ENCODE results near the gene CYSTM1. TPM values are rescaled to one million over a fixed set of nuclear protein-coding genes. Genes with fewer than 3 reads are reported as not detected.

Gene CYSTM1
- polyA plus RNA-seq, 2 of the 4 experiments (the other 2 are of a cell fraction), result 76.8 to 103 TPM

GRCh38 chr5:140181002-140181483 is 6.1 kb downstream of the CYSTM1 start:
- FAIRE-seq (no peak), ATAC-seq (no peak; a peak in 1 of 6 replicates), DNase-seq (ENCODE audit: low read depth in 1 of 2, low spot score in 1 of 2) (no peak)
- Histone ChIP-seq H3K9me3 (no peaks in the 10 kb centered on the region), H3K4me1 (peaks cover 32% of the 10 kb centered on the region), H3K27ac (no peak overlapping the region), H3K4me2 (no peak overlapping the region), H3K4me3 (no peak overlapping the region)
- TF ChIP-seq FOXS1 (CRISPR knock-in tag; IDR thresholded peaks at IDR 0.05) (no peak), CEBPB (IDR thresholded peaks at IDR 0.05) (no peak), CTCF (IDR thresholded peaks at IDR 0.05) (no peak), CBX8 (IDR thresholded peaks at IDR 0.05) (no peak), EP300 (IDR thresholded peaks at IDR 0.05) (no peak), EHMT2 (IDR thresholded peaks at IDR 0.05; ENCODE audit: low read depth) (no peak)
- ChIA-PET POLR2A (no interaction called here), CTCF (interaction anchor here (0.6 to 1.8 kb wide), 6 partner anchors 23 to 404 kb away, joined by 3 to 7 read pairs (median 4); no protein-coding TSS in a partner anchor)
- 79% methylated on average over 5 of the region's 5 CpGs for WGBS (ENCODE audit: missing lambda C conversion rate)

GRCh38 chr5:140181525-140181924 is 6.5 kb downstream of the CYSTM1 start:
- 88% methylated on average over 3 of the region's 3 CpGs for WGBS (ENCODE audit: missing lambda C conversion rate)
- Histone ChIP-seq H3K4me2 (no peak overlapping the region), H3K27ac (no peak overlapping the region), H3K4me3 (no peak overlapping the region), H3K4me1 (peaks cover 28% of the 10 kb centered on the region), H3K9me3 (no peaks in the 10 kb centered on the region)
- ChIA-PET POLR2A (no interaction called here), CTCF (interaction anchor here (0.6 to 1.5 kb wide), 3 partner anchors 24 to 63 kb away, joined by 3 to 4 read pairs (median 4); no protein-coding TSS in a partner anchor)
- ATAC-seq, result no peak
- no peak for FAIRE-seq
- no peak for TF ChIP-seq RCOR1 (IDR thresholded peaks at IDR 0.05; ENCODE audit: low read depth, low read length)
- no peak for TF ChIP-seq FOXS1 (CRISPR knock-in tag; IDR thresholded peaks at IDR 0.05)
- no peak for TF ChIP-seq USF2 (IDR thresholded peaks at IDR 0.05)
- no peak for TF ChIP-seq BHLHE40 (IDR thresholded peaks at IDR 0.05; ENCODE audit: low read depth, low read length)
- no peak for TF ChIP-seq MAZ (IDR thresholded peaks at IDR 0.05; ENCODE audit: borderline replicate concordance, low read depth, low read length)
- TF ChIP-seq RNF2 (IDR thresholded peaks at IDR 0.05; ENCODE audit: borderline replicate concordance, low read depth), result no peak
- TF ChIP-seq POLR2A (IDR thresholded peaks at IDR 0.05; ENCODE audit: low read length), result no peak
- TF ChIP-seq EHMT2 (IDR thresholded peaks at IDR 0.05; ENCODE audit: low read depth), result no peak
- TF ChIP-seq NFE2L2 (conservative IDR thresholded peaks at IDR 0.05; ENCODE audit: low read length), result no peak
- DNase-seq (ENCODE audit: low read depth in 1 of 2, low spot score in 1 of 2), result no peak

- ATAC-seq (peak; percentile 32 to 35; a peak in 4 of 6 replicates), FAIRE-seq (no peak), DNase-seq (ENCODE audit: low read depth in 1 of 2, low spot score in 1 of 2) (no peak)
- CTCF ChIA-PET, result interaction anchor here (0.7 kb wide), 1 partner anchor 23 kb away, joined by 3 read pairs; no protein-coding TSS in a partner anchor
- peaks cover 24% of the 10 kb centered on the region for H3K4me1 ChIP-seq
- POLR2A ChIA-PET, result no interaction called here
- peak overlapping the region; percentile 19; the same call in 1 of the 3 replicates for H3K4me2 ChIP-seq
- H3K9me3 ChIP-seq, result no peaks in the 10 kb centered on the region
- WGBS (ENCODE audit: missing lambda C conversion rate), result 76% methylated on average over 2 of the region's 2 CpGs
- no peak overlapping the region for H3K4me3 ChIP-seq
- H3K27ac ChIP-seq, result no peak overlapping the region
- TF ChIP-seq FOSL2 (IDR thresholded peaks at IDR 0.05) (no peak), FOSL2 (CRISPR knock-in tag; IDR thresholded peaks at IDR 0.05) (0 out of 2 replicates have a peak, but pooled peaks have one; percentile 6), CBX2 (IDR thresholded peaks at IDR 0.05; ENCODE audit: borderline replicate concordance, low read depth) (no peak)
These were observed 7.2 kb downstream of the CYSTM1 start for GRCh38 chr5:140182075-140182711.

- Histone ChIP-seq H3K4me3 (no peak overlapping the region), H3K4me1 (peaks cover 17% of the 10 kb centered on the region), H3K27ac (peak overlapping the region in 1 of 2 experiments; percentile 40; a peak in 2 of 6 replicates), H3K9me3 (no peaks in the 10 kb centered on the region), H3K4me2 (peak overlapping the region; percentile 19; the same call in 1 of the 3 replicates)
- TF ChIP-seq POLR2AphosphoS2 (conservative IDR thresholded peaks at IDR 0.05; ENCODE audit: low read length) (no peak), GATA3 (IDR thresholded peaks at IDR 0.05; ENCODE audit: borderline replicate concordance) (no peak), TP53 (CRISPR knock-in tag; IDR thresholded peaks at IDR 0.05) (no peak), FOXS1 (CRISPR knock-in tag; IDR thresholded peaks at IDR 0.05) (no peak), POLR2A (IDR thresholded peaks at IDR 0.05; ENCODE audit: low read length) (no peak), SREBF2 (IDR thresholded peaks at IDR 0.05) (no peak), RAD21 (conservative IDR thresholded peaks at IDR 0.05 in 1 of 2, IDR thresholded peaks at IDR 0.05 in 1 of 2) (no peak), JUNB (IDR thresholded peaks at IDR 0.05) (no peak), NR3C1 (IDR thresholded peaks at IDR 0.05) (no peak), MAZ (IDR thresholded peaks at IDR 0.05; ENCODE audit: borderline replicate concordance, low read depth, low read length) (no peak), CBX8 (IDR thresholded peaks at IDR 0.05) (no peak), BHLHE40 (IDR thresholded peaks at IDR 0.05; ENCODE audit: low read depth, low read length) (no peak), CEBPB (IDR thresholded peaks at IDR 0.05) (no peak), CTCF (IDR thresholded peaks at IDR 0.05) (no peak), ZSCAN20 (CRISPR knock-in tag; IDR thresholded peaks at IDR 0.05) (no peak)
- no peak for FAIRE-seq
- WGBS (ENCODE audit: missing lambda C conversion rate), result 88% methylated on average over 5 of the region's 5 CpGs
- DNase-seq (ENCODE audit: low read depth in 1 of 2, low spot score in 1 of 2), result no peak
- ChIA-PET POLR2A (no interaction called here), CTCF (no interaction called here)
- peak in 1 of 2 experiments; percentile 58; a peak in 3 of 6 replicates for ATAC-seq
These were observed 7.9 kb downstream of the CYSTM1 start for GRCh38 chr5:140182803-140183367.

Data from A549 (cell line).